ENCODE measurements around the gene RBPJL. TPM values are rescaled to one million over a fixed set of nuclear protein-coding genes. Genes with fewer than 3 reads are reported as not detected.

RBPJL gene
- total RNA-seq, 4 donors from 2014 or later: not detected

GRCh38 chr20:45275338-45275737 is 31.3 kb upstream of the RBPJL start:
- DNase-seq: no peak
- TF ChIP-seq CTCF (IDR thresholded peaks at IDR 0.05) (no peak), POLR2A (IDR thresholded peaks at IDR 0.05) (no peak)
- no peaks in the 10 kb centered on the region for H3K36me3 ChIP-seq
- H3K27me3 ChIP-seq: no peaks in the 10 kb centered on the region
- no peak overlapping the region for H3K27ac ChIP-seq
- H3K9me3 ChIP-seq: no peaks in the 10 kb centered on the region
- H3K4me3 ChIP-seq: no peak overlapping the region
- no peaks in the 10 kb centered on the region for H3K4me1 ChIP-seq
- intact Hi-C loops (cut with DNase I; ENCODE audit: low total_unique reads): no loop called here

GRCh38 chr20:45279992-45280391 is 26.6 kb upstream of the RBPJL start:
- intact Hi-C loops (cut with DNase I; ENCODE audit: low total_unique reads): no loop called here
- H3K36me3 ChIP-seq: no peaks in the 10 kb centered on the region
- no peaks in the 10 kb centered on the region for H3K27me3 ChIP-seq
- no peak for TF ChIP-seq CTCF (IDR thresholded peaks at IDR 0.05)
- no peak for TF ChIP-seq POLR2A (IDR thresholded peaks at IDR 0.05)
- H3K27ac ChIP-seq: no peak overlapping the region
- DNase-seq: no peak
- no peaks in the 10 kb centered on the region for H3K9me3 ChIP-seq
- H3K4me3 ChIP-seq: no peak overlapping the region
- no peaks in the 10 kb centered on the region for H3K4me1 ChIP-seq

- Histone ChIP-seq H3K27me3 (no peaks in the 10 kb centered on the region), H3K36me3 (no peaks in the 10 kb centered on the region), H3K4me1 (no peaks in the 10 kb centered on the region), H3K4me3 (no peak overlapping the region), H3K27ac (no peak overlapping the region), H3K9me3 (no peaks in the 10 kb centered on the region)
- TF ChIP-seq POLR2A (IDR thresholded peaks at IDR 0.05): no peak
- TF ChIP-seq CTCF (IDR thresholded peaks at IDR 0.05): no peak
- DNase-seq: no peak
- intact Hi-C loops (cut with DNase I; ENCODE audit: low total_unique reads): no loop called here
Measured at GRCh38 chr20:45282700-45283550, 23.7 kb upstream of the RBPJL start.

- H3K27me3 ChIP-seq: no peaks in the 10 kb centered on the region
- intact Hi-C loops (cut with DNase I; ENCODE audit: low total_unique reads): no loop called here
- no peak overlapping the region for H3K4me3 ChIP-seq
- H3K36me3 ChIP-seq: no peaks in the 10 kb centered on the region
- no peak for DNase-seq
- H3K4me1 ChIP-seq: no peaks in the 10 kb centered on the region
- H3K27ac ChIP-seq: no peak overlapping the region
- H3K9me3 ChIP-seq: no peaks in the 10 kb centered on the region
- no peak for TF ChIP-seq POLR2A (IDR thresholded peaks at IDR 0.05)
- no peak for TF ChIP-seq CTCF (IDR thresholded peaks at IDR 0.05)
Measured at GRCh38 chr20:45283551-45284057, 23.0 kb upstream of the RBPJL start.

- Histone ChIP-seq H3K4me1 (peaks cover 0 to 3% of the 10 kb centered on the region in 2 donors), H3K27ac (no peak overlapping the region), H3K4me3 (no peak overlapping the region), H3K9me3 (no peaks in the 10 kb centered on the region), H3K27me3 (no peaks in the 10 kb centered on the region), H3K36me3 (no peaks in the 10 kb centered on the region)
- no peak for TF ChIP-seq POLR2A (IDR thresholded peaks at IDR 0.05)
- intact Hi-C loops (cut with DNase I; ENCODE audit: low total_unique reads): no loop called here
- DNase-seq: no peak
Measured at GRCh38 chr20:45288376-45288775, 18.3 kb upstream of the RBPJL start.

All from uterus (tissue), 4 donors.